GM15510 (cell line): ENCODE results near the gene RANBP17.

Source experiments
- POLR2A ChIP-seq: IDR thresholded peaks from 3 replicates; pipeline ENCODE4 v1.6.1; 2011; ENCODE audit warnings: borderline replicate concordance; ENCODE audit not compliant: insufficient read length; ENCODE audit errors: extremely low read depth

Gene RANBP17

DNA sequence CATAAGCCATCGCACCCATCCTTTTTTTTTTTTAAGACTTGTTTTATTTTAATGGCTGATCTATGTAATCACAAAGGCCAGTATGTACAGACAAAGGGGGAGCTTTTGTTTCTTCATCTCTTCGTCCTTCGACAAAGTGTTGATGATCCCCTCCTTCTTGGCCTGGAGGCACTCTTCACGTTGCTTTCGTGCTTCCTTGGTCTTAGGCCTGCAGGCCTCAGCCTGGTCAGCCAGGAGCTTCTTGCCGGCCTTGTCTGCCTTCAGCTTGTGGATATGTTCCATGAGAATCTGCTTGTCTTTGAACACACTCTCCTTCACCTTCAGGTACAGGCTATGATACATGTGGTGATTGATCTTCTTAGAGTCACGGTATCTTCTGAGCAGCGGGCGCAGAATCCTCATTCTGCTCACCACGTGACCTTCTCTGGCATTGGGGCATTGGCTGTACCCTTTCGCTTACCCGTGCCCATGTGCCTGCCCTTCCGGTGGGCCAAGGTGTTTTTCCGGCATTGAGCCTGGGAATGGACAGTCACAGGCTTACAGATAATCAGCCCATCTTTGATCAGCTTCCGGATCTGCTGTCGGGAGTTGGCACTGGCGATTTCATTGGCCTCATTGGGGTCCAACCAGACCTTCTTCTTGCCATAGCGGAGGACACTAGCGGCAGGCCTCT, 483.3 kb downstream of the RANBP17 start:
- TF ChIP-seq POLR2A = no peak
